Testis (tissue), 2 donors: ENCODE data around the gene FSTL4.

ENCODE experiments used
- CTCF ChIP-seq, 3 experiments: fragments of 450-650 bp in 2 of 3; fragments of 200-600 bp in 1 of 3; sonication (generic) in 1 of 3; IDR thresholded peaks; one replicate each; pipeline ENCODE4 v1.5.1; 2016 to 2019; ENCODE audit warnings: antibody characterized with exemption in 3 of 3, mild to moderate bottlenecking in 2 of 3, moderate library complexity in 1 of 3
- POLR2A ChIP-seq: fragments of 450-650 bp; IDR thresholded peaks from one replicate; pipeline ENCODE4 v1.6.1; 2017; ENCODE audit warnings: antibody characterized with exemption, mild to moderate bottlenecking, moderate library complexity

- TF ChIP-seq CTCF (IDR thresholded peaks at IDR 0.05) = no peak
- no peak for TF ChIP-seq POLR2A
These were observed 92.3 kb downstream of the FSTL4 start for GRCh38 chr5:133520062-133520461.
